H1 (cell line): ENCODE data around the gene UGT1A10. TPM values are rescaled to one million over a fixed set of nuclear protein-coding genes. Genes with fewer than 3 reads are reported as not detected.

ENCODE experiments used
- CTCF ChIA-PET: fragments of 300-600 bp; sonication (Branson Sonifier 250); formaldehyde crosslinking; loops from one replicate; lab custom pipeline; 2021; ENCODE audit not compliant: partially characterized antibody; lab: Charles Lee
- POLR2A ChIA-PET: fragments of 300-600 bp; sonication (Branson Sonifier 250); formaldehyde crosslinking; loops from one replicate; lab custom pipeline; 2021; ENCODE audit warnings: inconsistent platforms; ENCODE audit not compliant: partially characterized antibody; lab: Charles Lee
- DNase-seq, 2 experiments: peaks; one replicate each; pipeline versions ENCODE4 v3.0.0 to v3.0.0-alpha.2; 2010 to 2022; ENCODE audit warnings: low spot score in 2 of 2, low read depth in 1 of 2, mixed read lengths in 1 of 2
- FAIRE-seq: peaks from 2 replicates; lab custom pipeline; 2011; peaks lifted over from hg19 to GRCh38; lab: Jason Lieb, UNC
- H2AFZ ChIP-seq: 2 replicates; pipeline ENCODE4 v1.8.1; 2012; ENCODE audit warnings: low read length, inconsistent platforms
- H2AK5ac ChIP-seq: 2 replicates; pipeline ENCODE4 v1.6.1; 2013; ENCODE audit warnings: low read depth, low read length
- H2BK120ac ChIP-seq: replicated peaks from 2 replicates; pipeline ENCODE3; 2013; ENCODE audit warnings: low read depth, low read length, inconsistent platforms
- H2BK12ac ChIP-seq: 2 replicates; pipeline ENCODE4 v1.6.1; 2013; ENCODE audit warnings: low read depth, low read length
- H2BK15ac ChIP-seq: 2 replicates; pipeline ENCODE4 v1.6.1; 2013; ENCODE audit warnings: low read length
- H2BK20ac ChIP-seq: 2 replicates; pipeline ENCODE4 v1.6.1; 2013; ENCODE audit warnings: low read length
- H2BK5ac ChIP-seq: 2 replicates; pipeline ENCODE4 v1.6.1; 2013; ENCODE audit warnings: low read depth, low read length
- H3K14ac ChIP-seq: 2 replicates; pipeline ENCODE4 v1.6.1; 2013; ENCODE audit warnings: inconsistent platforms; ENCODE audit not compliant: insufficient read length
- H3K18ac ChIP-seq: 2 replicates; pipeline ENCODE4 v1.6.1; 2013; ENCODE audit warnings: low read length; ENCODE audit errors: extremely low read depth
- H3K23ac ChIP-seq: 2 replicates; pipeline ENCODE4 v1.6.1; 2013; ENCODE audit warnings: inconsistent platforms; ENCODE audit not compliant: insufficient read length
- H3K23me2 ChIP-seq: 2 replicates; pipeline ENCODE4 v1.6.1; 2013; ENCODE audit warnings: low read depth, low read length
- H3K27ac ChIP-seq: 2 replicates; pipeline ENCODE4 v1.6.1; 2011; ENCODE audit warnings: low read depth, low read length, inconsistent platforms
- H3K27me3 ChIP-seq, 4 experiments: replicated peaks in 1 of 4; 1 replicate in 1 of 4; 2 replicates in 3 of 4; pipeline versions ENCODE4 v1.6.1 to v1.8.1; 2011 to 2013; ENCODE audit warnings: low read length in 3 of 4, mild to moderate bottlenecking in 3 of 4, inconsistent platforms in 2 of 4, mixed read lengths in 2 of 4, moderate library complexity in 1 of 4; ENCODE audit not compliant: control insufficient read depth in 3 of 4, insufficient read depth in 3 of 4; ENCODE audit errors: extremely low read depth in 1 of 4
- H3K36me3 ChIP-seq, 4 experiments: 2 replicates each; pipeline versions ENCODE4 v1.6.1 to v1.8.1; 2011 to 2013; ENCODE audit warnings: mild to moderate bottlenecking in 4 of 4, low read length in 3 of 4, moderate library complexity in 2 of 4, control low read depth in 1 of 4, inconsistent platforms in 1 of 4; ENCODE audit not compliant: insufficient read depth in 4 of 4, control insufficient read depth in 2 of 4
- H3K4ac ChIP-seq: replicated peaks from 2 replicates; pipeline ENCODE3; 2013; ENCODE audit warnings: low read length, low read depth, mixed read lengths, inconsistent platforms; ENCODE audit not compliant: insufficient read length
- H3K4me1 ChIP-seq, 4 experiments: replicated peaks in 1 of 4; 1 replicate in 1 of 4; 2 replicates in 3 of 4; pipeline versions ENCODE4 v1.6.1 to v1.8.1; 2011 to 2013; ENCODE audit warnings: low read length in 3 of 4, inconsistent platforms in 2 of 4, mixed read lengths in 1 of 4; ENCODE audit not compliant: insufficient read depth in 4 of 4, control insufficient read depth in 3 of 4
- H3K4me2 ChIP-seq, 2 experiments: 2 replicates each; pipeline versions ENCODE4 v1.6.1 to v1.8.1; 2011 to 2013; ENCODE audit warnings: low read depth in 2 of 2, low read length in 2 of 2, control low read depth in 1 of 2, inconsistent platforms in 1 of 2, mild to moderate bottlenecking in 1 of 2; ENCODE audit not compliant: insufficient read depth in 1 of 2
- H3K4me3 ChIP-seq, 4 experiments: fragments of 200-600, 300-600 bp in 1 of 4; sonication (generic), shearing (Covaris generic), sonication (Bioruptor Twin) in 1 of 4; 2 replicates each; pipeline versions ENCODE4 v1.5.1 to v1.8.1; 2011 to 2016; ENCODE audit warnings: low read length in 4 of 4, low read depth in 3 of 4, control low read depth in 2 of 4, inconsistent platforms in 2 of 4, mild to moderate bottlenecking in 2 of 4, mixed read lengths in 1 of 4, moderate library complexity in 1 of 4; ENCODE audit not compliant: insufficient read depth in 2 of 4; ENCODE audit errors: extremely low read depth in 1 of 4
- H3K56ac ChIP-seq: replicated peaks from 2 replicates; pipeline ENCODE3; 2013; ENCODE audit warnings: low read depth, mild to moderate bottlenecking, mixed read lengths, low read length, inconsistent platforms; ENCODE audit not compliant: insufficient read length
- H3K79me1 ChIP-seq: 2 replicates; pipeline ENCODE4 v1.6.1; 2013; ENCODE audit warnings: low read depth, low read length, control low read depth
- H3K79me2 ChIP-seq, 2 experiments: 2 replicates each; pipeline versions ENCODE4 v1.6.1 to v1.8.1; 2012 to 2013; ENCODE audit warnings: low read length in 2 of 2, mild to moderate bottlenecking in 2 of 2, inconsistent platforms in 1 of 2; ENCODE audit not compliant: insufficient read depth in 2 of 2, control insufficient read depth in 1 of 2
- H3K9ac ChIP-seq, 4 experiments: replicated peaks in 1 of 4; 1 replicate in 1 of 4; 2 replicates in 3 of 4; pipeline versions ENCODE4 v1.6.1 to v1.8.1; 2011 to 2013; ENCODE audit warnings: low read depth in 3 of 4, low read length in 3 of 4, control low read depth in 2 of 4, mild to moderate bottlenecking in 2 of 4, moderate library complexity in 2 of 4, inconsistent platforms in 1 of 4; ENCODE audit errors: extremely low read depth in 1 of 4
- H3K9me3 ChIP-seq, 2 experiments: 2 replicates each; pipeline versions ENCODE4 v1.6.1 to v1.8.1; 2012 to 2013; ENCODE audit warnings: mild to moderate bottlenecking in 2 of 2, moderate library complexity in 2 of 2, control low read depth in 1 of 2, inconsistent platforms in 1 of 2, low read depth in 1 of 2, low read length in 1 of 2, mixed read lengths in 1 of 2; ENCODE audit not compliant: insufficient read depth in 2 of 2
- H4K20me1 ChIP-seq, 2 experiments: replicated peaks in 1 of 2; 2 replicates each; pipeline versions ENCODE3 to v1.8.1; 2011 to 2013; ENCODE audit warnings: inconsistent platforms in 2 of 2, low read length in 2 of 2, mild to moderate bottlenecking in 1 of 2; ENCODE audit not compliant: insufficient read depth in 2 of 2, control insufficient read depth in 1 of 2
- H4K5ac ChIP-seq: 2 replicates; pipeline ENCODE4 v1.6.1; 2013; ENCODE audit warnings: low read length, low read depth, mixed read lengths, inconsistent platforms; ENCODE audit not compliant: insufficient read length
- H4K8ac ChIP-seq: 2 replicates; pipeline ENCODE4 v1.8.0; 2013; ENCODE audit warnings: mild to moderate bottlenecking, moderate library complexity, low read length, inconsistent platforms; ENCODE audit not compliant: insufficient read depth; ENCODE audit errors: extremely low read depth
- H4K91ac ChIP-seq: replicated peaks from 2 replicates; pipeline ENCODE3; 2013; ENCODE audit warnings: low read length, mixed read lengths, inconsistent platforms; ENCODE audit not compliant: insufficient read length
- ATF3 ChIP-seq: IDR thresholded peaks from 2 replicates; pipeline ENCODE4 v1.6.1; 2011; ENCODE audit warnings: low read depth, mild to moderate bottlenecking, low read length; ENCODE audit not compliant: insufficient read depth
- CREB1 ChIP-seq: IDR thresholded peaks from 2 replicates; pipeline ENCODE4 v1.6.1; 2012; ENCODE audit warnings: inconsistent platforms
- CTBP2 ChIP-seq: IDR thresholded peaks from 2 replicates; pipeline ENCODE4 v1.7.0; 2011; ENCODE audit warnings: borderline replicate concordance, mild to moderate bottlenecking, moderate library complexity, mixed read lengths, low read length; ENCODE audit not compliant: insufficient read depth, insufficient read length
- EZH2 ChIP-seq: fragments of 200-600 bp; sonication (generic); IDR thresholded peaks from 2 replicates; pipeline ENCODE4 v1.7.1; 2012; ENCODE audit warnings: low read depth, mild to moderate bottlenecking, moderate library complexity, low read length, inconsistent platforms; ENCODE audit not compliant: severe bottlenecking
- HDAC2 ChIP-seq, 2 experiments: fragments of 300-600 bp in 1 of 2; sonication (generic) in 1 of 2; IDR thresholded peaks; 2 replicates each; pipeline ENCODE4 v1.6.1; 2011 to 2012; ENCODE audit warnings: low read depth in 2 of 2, low read length in 2 of 2, mild to moderate bottlenecking in 2 of 2, moderate library complexity in 2 of 2, borderline replicate concordance in 1 of 2, inconsistent platforms in 1 of 2
- NRF1 ChIP-seq: IDR thresholded peaks from 2 replicates; pipeline ENCODE4 v1.6.1; 2011; ENCODE audit warnings: mild to moderate bottlenecking, low read depth, low read length, improper control_type of control experiment
- PHF8 ChIP-seq: fragments of 200-600 bp; sonication (generic); conservative IDR thresholded peaks from 2 replicates; pipeline ENCODE4 v1.7.1; 2012; ENCODE audit warnings: low read depth, mild to moderate bottlenecking, inconsistent platforms, low read length, moderate library complexity
- RNF2 ChIP-seq: fragments of 200-900, 300-1000 bp; sonication (generic); IDR thresholded peaks from 2 replicates; pipeline ENCODE4 v1.7.1; 2016; ENCODE audit warnings: borderline replicate concordance, low read depth, mild to moderate bottlenecking, antibody characterized with exemption, low read length; ENCODE audit not compliant: poor library complexity, severe bottlenecking; ENCODE audit errors: missing control alignments
- SP2 ChIP-seq: IDR thresholded peaks from 2 replicates; pipeline ENCODE4 v1.6.1; 2012; ENCODE audit warnings: mild to moderate bottlenecking, low read length, inconsistent platforms
- TBP ChIP-seq: IDR thresholded peaks from 2 replicates; pipeline ENCODE4 v1.6.1; 2011; ENCODE audit warnings: low read depth, low read length, improper control_type of control experiment
- TCF12 ChIP-seq: IDR thresholded peaks from 2 replicates; pipeline ENCODE4 v1.6.1; 2011; ENCODE audit warnings: low read depth, mild to moderate bottlenecking, low read length
- USF2 ChIP-seq: IDR thresholded peaks from 2 replicates; pipeline ENCODE4 v1.6.1; 2011; ENCODE audit warnings: low read length, improper control_type of control experiment
- WGBS, 2 experiments: shearing (Covaris generic) in 1 of 2; methylation state at CpG; one replicate each; pipeline versions ENCODE4 v1.1.6 to v1.1.7; 2013 to 2015; ENCODE audit warnings: low lambda C conversion rate in 2 of 2, mixed read lengths in 2 of 2, inconsistent platforms in 1 of 2, low coverage in 1 of 2, missing lambda C conversion rate in 1 of 2; ENCODE audit not compliant: insufficient replicate concordance in 2 of 2, insufficient coverage in 1 of 2, insufficient read length in 1 of 2; ENCODE audit errors: extremely low coverage in 1 of 2, missing lambda C conversion rate in 1 of 2; 5-methylcytosine and 5-hydroxymethylcytosine counted together
- polyA plus RNA-seq, 7 experiments: library from polyadenylated mRNA; depleted of rRNA in 3 of 7; stranded (reverse) in 5 of 7; unstranded in 2 of 7; fragments of >200 nt in 5 of 7; fragments of 200-250 nt in 2 of 7; gene quantifications; 1 replicate in 5 of 7; 2 replicates in 1 of 7; 4 replicates in 1 of 7; pipeline versions ENCODE4 v1.2.1 to v1.2.3, GENCODE V29; 2011 to 2013; ENCODE audit warnings: missing spikeins in 2 of 7, mixed read lengths in 2 of 7
- total RNA-seq: library from RNA; stranded (reverse); fragmentation: NEBNext Ultra II Directional; extraction: Animal tissue kit (Norgen Biotek cat#: 25700); gene quantifications from 2 replicates; pipeline ENCODE4 v1.2.1, GENCODE V29; 2021

Gene UGT1A10
- total and polyA plus RNA-seq, 2 of the 8 experiments (the other 6 are each of a cell fraction or from before 2014, with no cell fraction given), result not detected

GRCh38 chr2:233684640-233685039 lies 48.4 kb downstream of the UGT1A10 start:
- H2BK20ac ChIP-seq, result no peak overlapping the region
- H3K9ac ChIP-seq, result no peak overlapping the region
- no peak overlapping the region for H2AK5ac ChIP-seq
- no peak overlapping the region for H3K4me3 ChIP-seq
- WGBS, 2 experiments, result 91% methylated on average over 1 of the region's 1 CpG; no CpG with 5 or more reads in 1 of the 2 experiments
- H3K56ac ChIP-seq, result no peak overlapping the region
- no peak for DNase-seq
- H4K20me1 ChIP-seq, result no peaks in the 10 kb centered on the region
- H3K4me1 ChIP-seq, result peaks cover 0 to 6% (median 0%) of the 10 kb centered on the region in 4 experiments; a peak in 1 of 7 replicates
- no peak overlapping the region for H2BK120ac ChIP-seq
- ChIA-PET CTCF (interaction anchor here (0.7 to 1.2 kb wide), 3 partner anchors 14 to 28 kb away, joined by 3 read pairs; no protein-coding TSS in a partner anchor), POLR2A (no interaction called here)
- no peak overlapping the region for H4K91ac ChIP-seq
- no peak overlapping the region for H3K4me2 ChIP-seq
- no peaks in the 10 kb centered on the region for H3K79me1 ChIP-seq
- H3K27me3 ChIP-seq, result no peaks in the 10 kb centered on the region
- FAIRE-seq, result no peak
- H3K14ac ChIP-seq, result no peak overlapping the region
- H2BK12ac ChIP-seq, result no peak overlapping the region
- H2BK5ac ChIP-seq, result no peak overlapping the region
- no peak overlapping the region for H3K23ac ChIP-seq
- H2BK15ac ChIP-seq, result no peak overlapping the region
- no peak overlapping the region for H4K8ac ChIP-seq
- H3K79me2 ChIP-seq, result no peaks in the 10 kb centered on the region
- H4K5ac ChIP-seq, result no peak overlapping the region
- no peak overlapping the region for H3K27ac ChIP-seq
- H3K9me3 ChIP-seq, result no peaks in the 10 kb centered on the region
- H3K18ac ChIP-seq, result no peak overlapping the region
- no peak overlapping the region for H2AFZ ChIP-seq
- no peaks in the 10 kb centered on the region for H3K36me3 ChIP-seq
- no peaks in the 10 kb centered on the region for H3K23me2 ChIP-seq
- H3K4ac ChIP-seq, result no peak overlapping the region
- TF ChIP-seq ATF3 (no peak), RNF2 (no peak), PHF8 (no peak), EZH2 (no peak), TBP (no peak), CREB1 (no peak), NRF1 (no peak), CTBP2 (no peak), USF2 (no peak), HDAC2 (IDR thresholded peaks at IDR 0.05; ENCODE audit: borderline replicate concordance in 1 of 2, low read depth in 2 of 2, low read length in 2 of 2) (no peak), TCF12 (no peak), SP2 (no peak)
